NCI-H345 treated with DMSO at 0.1 percent for 48 hours (cell line): ENCODE data around the gene NSMCE1.

Experiments
- DNase-seq: peaks from one replicate; lab custom pipeline; 2025; ENCODE audit not compliant: unreplicated experiment; lab: John Stamatoyannopoulos, UW

Gene NSMCE1

GRCh38 chr16:27245276-27246172 lies 23.0 kb downstream of the NSMCE1 start:
- no peak for DNase-seq

GRCh38 chr16:27244363-27244755 lies 24.2 kb downstream of the NSMCE1 start:
- DNase-seq: no peak

GRCh38 chr16:27243725-27244362 lies 24.7 kb downstream of the NSMCE1 start:
- DNase-seq: no peak

- no peak for DNase-seq
Observed at GRCh38 chr16:27242868-27243590, 25.5 kb downstream of the NSMCE1 start.

GRCh38 chr16:27242398-27242797 lies 26.2 kb downstream of the NSMCE1 start:
- no peak for DNase-seq

- DNase-seq: no peak
Observed at GRCh38 chr16:27241658-27242057, 26.9 kb downstream of the NSMCE1 start.

- no peak for DNase-seq
Observed at GRCh38 chr16:27240948-27241531, 27.5 kb downstream of the NSMCE1 start.

- no peak for DNase-seq
Observed at GRCh38 chr16:27239906-27240655, 28.5 kb downstream of the NSMCE1 start.

GRCh38 chr16:27239026-27239425 lies 29.5 kb downstream of the NSMCE1 start:
- no peak for DNase-seq

GRCh38 chr16:27238591-27238990 lies 30.0 kb downstream of the NSMCE1 start:
- no peak for DNase-seq

- no peak for DNase-seq
Observed at GRCh38 chr16:27238016-27238587, 30.5 kb downstream of the NSMCE1 start.

GRCh38 chr16:27237219-27238015 lies 31.2 kb downstream of the NSMCE1 start:
- no peak for DNase-seq

- DNase-seq: no peak
Observed at GRCh38 chr16:27236635-27237218, 31.8 kb downstream of the NSMCE1 start.

- DNase-seq: no peak
Observed at GRCh38 chr16:27235938-27236245, 32.7 kb downstream of the NSMCE1 start.

GRCh38 chr16:27235055-27235937 lies 33.3 kb downstream of the NSMCE1 start:
- DNase-seq: peak; percentile 52

- DNase-seq: no peak
Observed at GRCh38 chr16:27234603-27235002, 34.0 kb downstream of the NSMCE1 start.

- no peak for DNase-seq
Observed at GRCh38 chr16:27234171-27234570, 34.4 kb downstream of the NSMCE1 start.

GRCh38 chr16:27233731-27234130 lies 34.8 kb downstream of the NSMCE1 start:
- no peak for DNase-seq
